ENCODE data around the gene SIGLEC7. TPM values are rescaled to one million over a fixed set of nuclear protein-coding genes. Genes with fewer than 3 reads are reported as not detected.

The SIGLEC7 gene
- total RNA-seq, 1 experiment from 2014 or later, result not detected

DNA sequence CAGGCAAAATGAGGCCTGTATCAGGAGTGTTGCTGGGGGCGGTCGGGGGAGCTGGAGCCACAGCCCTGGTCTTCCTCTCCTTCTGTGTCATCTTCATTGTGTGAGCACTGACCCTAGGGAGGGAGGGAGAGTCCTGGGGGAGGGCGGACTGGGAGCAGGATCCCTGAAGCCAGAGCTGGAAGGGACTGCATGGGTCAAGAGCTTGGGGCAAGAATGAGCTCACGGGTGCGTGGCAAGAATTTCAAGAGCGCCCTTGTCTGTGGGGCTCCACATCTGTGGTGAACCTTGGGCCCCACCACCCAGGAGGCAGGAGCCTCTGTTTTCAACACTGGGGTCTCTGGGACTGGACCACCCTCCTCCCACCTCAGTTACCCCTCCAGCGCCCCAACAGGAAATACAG, 4.7 kb downstream of the SIGLEC7 start:
- H3K4me2 ChIP-seq (ENCODE audit: low read length), result no peak overlapping the region
- H3K79me2 ChIP-seq (ENCODE audit: low read length), result no peaks in the 10 kb centered on the region
- no peaks in the 10 kb centered on the region for H3K36me3 ChIP-seq (ENCODE audit: low read depth, low read length)
- H3K9me3 ChIP-seq (ENCODE audit: low read length), result no peaks in the 10 kb centered on the region
- intact Hi-C loops (cut with micrococcal nuclease), result no loop called here
- H3K27me3 ChIP-seq (ENCODE audit: low read length), result peaks cover 66% of the 10 kb centered on the region
- no peak overlapping the region for H3K4me3 ChIP-seq (ENCODE audit: low read length)
- ATAC-seq (no peak), DNase-seq (no peak)
- no peak overlapping the region for H3K9ac ChIP-seq (ENCODE audit: low read length)
- no peak overlapping the region for H2AFZ ChIP-seq (ENCODE audit: low read length)
- BruUV-seq (replicated peaks), result no TSS peak
- ChIA-PET POLR2A (ENCODE audit: unreplicated experiment) (interaction anchor here (0.6 kb wide), 1 partner anchor 18 kb away, joined by 17 read pairs; no protein-coding TSS in a partner anchor), CTCF (no interaction called here)
- TF ChIP-seq, protein P1, sequence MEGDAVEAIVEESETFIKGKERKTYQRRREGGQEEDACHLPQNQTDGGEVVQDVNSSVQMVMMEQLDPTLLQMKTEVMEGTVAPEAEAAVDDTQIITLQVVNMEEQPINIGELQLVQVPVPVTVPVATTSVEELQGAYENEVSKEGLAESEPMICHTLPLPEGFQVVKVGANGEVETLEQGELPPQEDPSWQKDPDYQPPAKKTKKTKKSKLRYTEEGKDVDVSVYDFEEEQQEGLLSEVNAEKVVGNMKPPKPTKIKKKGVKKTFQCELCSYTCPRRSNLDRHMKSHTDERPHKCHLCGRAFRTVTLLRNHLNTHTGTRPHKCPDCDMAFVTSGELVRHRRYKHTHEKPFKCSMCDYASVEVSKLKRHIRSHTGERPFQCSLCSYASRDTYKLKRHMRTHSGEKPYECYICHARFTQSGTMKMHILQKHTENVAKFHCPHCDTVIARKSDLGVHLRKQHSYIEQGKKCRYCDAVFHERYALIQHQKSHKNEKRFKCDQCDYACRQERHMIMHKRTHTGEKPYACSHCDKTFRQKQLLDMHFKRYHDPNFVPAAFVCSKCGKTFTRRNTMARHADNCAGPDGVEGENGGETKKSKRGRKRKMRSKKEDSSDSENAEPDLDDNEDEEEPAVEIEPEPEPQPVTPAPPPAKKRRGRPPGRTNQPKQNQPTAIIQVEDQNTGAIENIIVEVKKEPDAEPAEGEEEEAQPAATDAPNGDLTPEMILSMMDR (conservative IDR thresholded peaks at IDR 0.05; ENCODE audit: low read depth, low read length), result no peak
- TF ChIP-seq EZH2phosphoT487 (IDR thresholded peaks at IDR 0.05; ENCODE audit: borderline replicate concordance, low read length) (no peak), EZH2 (IDR thresholded peaks at IDR 0.05; ENCODE audit: low read length, unreplicated experiment) (no peak)
- H3K9me2 ChIP-seq (replicated peaks; ENCODE audit: low read length), result no peaks in the 10 kb centered on the region
- H3F3A ChIP-seq (ENCODE audit: low read length, unreplicated experiment), result no peaks in the 10 kb centered on the region
- no peak overlapping the region for H3K27ac ChIP-seq (ENCODE audit: low read length)
- H3K4me1 ChIP-seq (ENCODE audit: insufficient read depth, low read length), result no peaks in the 10 kb centered on the region
- no peaks in the 10 kb centered on the region for H4K20me1 ChIP-seq (ENCODE audit: low read length)

DNA sequence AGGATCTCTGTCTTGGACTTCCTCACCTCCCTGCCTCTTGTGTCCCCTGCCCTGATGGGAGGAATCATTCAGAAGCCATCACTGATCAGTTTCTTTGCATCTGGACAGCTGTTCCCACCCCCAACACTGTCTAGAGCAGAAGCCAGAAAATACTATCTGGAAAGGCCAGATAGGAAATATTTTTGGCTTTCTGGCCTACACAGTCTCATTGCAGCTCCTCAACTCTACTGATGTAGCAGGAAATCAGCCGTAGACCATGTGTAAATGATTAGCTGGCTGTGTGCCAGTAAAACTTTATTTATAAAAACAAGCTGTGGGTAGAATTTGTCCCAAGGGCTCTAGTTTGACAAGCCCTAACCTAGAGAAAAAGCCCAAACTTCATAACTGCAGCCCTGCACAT, 5.6 kb downstream of the SIGLEC7 start:
- H3K9me3 ChIP-seq (ENCODE audit: low read length), result no peaks in the 10 kb centered on the region
- TF ChIP-seq, protein P1 (conservative IDR thresholded peaks at IDR 0.05; ENCODE audit: low read depth, low read length), result no peak
- TF ChIP-seq EZH2 (IDR thresholded peaks at IDR 0.05; ENCODE audit: low read length, unreplicated experiment), result no peak
- no peak for TF ChIP-seq EZH2phosphoT487 (IDR thresholded peaks at IDR 0.05; ENCODE audit: borderline replicate concordance, low read length)
- ChIA-PET CTCF (interaction anchor here (0.6 kb wide), 1 partner anchor 12 kb away, joined by 7 read pairs; no protein-coding TSS in a partner anchor), POLR2A (ENCODE audit: unreplicated experiment) (no interaction called here)
- no peak overlapping the region for H3K27ac ChIP-seq (ENCODE audit: low read length)
- no peaks in the 10 kb centered on the region for H3K36me3 ChIP-seq (ENCODE audit: low read depth, low read length)
- H3K9me2 ChIP-seq (replicated peaks; ENCODE audit: low read length), result no peaks in the 10 kb centered on the region
- H3K4me2 ChIP-seq (ENCODE audit: low read length), result no peak overlapping the region
- intact Hi-C loops (cut with micrococcal nuclease), result no loop called here
- no peak overlapping the region for H2AFZ ChIP-seq (ENCODE audit: low read length)
- no TSS peak for BruUV-seq (replicated peaks)
- no peaks in the 10 kb centered on the region for H3K79me2 ChIP-seq (ENCODE audit: low read length)
- H3K4me1 ChIP-seq (ENCODE audit: insufficient read depth, low read length), result no peaks in the 10 kb centered on the region
- no peak overlapping the region for H3K9ac ChIP-seq (ENCODE audit: low read length)
- H3K4me3 ChIP-seq (ENCODE audit: low read length), result no peak overlapping the region
- no peaks in the 10 kb centered on the region for H3F3A ChIP-seq (ENCODE audit: low read length, unreplicated experiment)
- peaks cover 66% of the 10 kb centered on the region for H3K27me3 ChIP-seq (ENCODE audit: low read length)
- DNase-seq (no peak), ATAC-seq (no peak)
- H4K20me1 ChIP-seq (ENCODE audit: low read length), result no peaks in the 10 kb centered on the region

DNA sequence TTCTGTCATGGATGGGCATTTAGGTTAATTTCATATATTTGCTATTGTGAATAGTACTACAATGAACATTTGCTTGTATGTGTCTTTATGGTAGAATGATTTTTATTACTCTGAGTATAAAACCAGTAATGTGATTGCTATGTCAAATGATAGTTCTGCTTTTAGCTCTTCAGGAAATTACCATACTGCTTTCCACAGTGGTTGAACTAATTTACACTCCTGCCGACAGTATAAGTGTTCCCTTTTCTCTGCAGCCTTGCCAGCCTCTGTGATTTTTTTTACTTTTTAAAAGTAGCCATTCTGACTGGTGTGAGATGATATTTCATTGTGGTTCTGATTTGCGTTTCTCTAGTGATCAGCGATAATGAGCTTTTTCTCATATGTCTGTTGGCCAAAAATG, 6.5 kb downstream of the SIGLEC7 start:
- no peak overlapping the region for H3K27ac ChIP-seq (ENCODE audit: low read length)
- H3K4me1 ChIP-seq (ENCODE audit: insufficient read depth, low read length), result no peaks in the 10 kb centered on the region
- no peaks in the 10 kb centered on the region for H3K9me3 ChIP-seq (ENCODE audit: low read length)
- H4K20me1 ChIP-seq (ENCODE audit: low read length), result no peaks in the 10 kb centered on the region
- TF ChIP-seq, protein P1 (conservative IDR thresholded peaks at IDR 0.05; ENCODE audit: low read depth, low read length), result no peak
- TF ChIP-seq EZH2 (IDR thresholded peaks at IDR 0.05; ENCODE audit: low read length, unreplicated experiment) (no peak), EZH2phosphoT487 (IDR thresholded peaks at IDR 0.05; ENCODE audit: borderline replicate concordance, low read length) (no peak)
- no peak for ATAC-seq
- no peak for DNase-seq
- POLR2A ChIA-PET (ENCODE audit: unreplicated experiment), result no interaction called here
- no peak overlapping the region for H3K9ac ChIP-seq (ENCODE audit: low read length)
- H3K36me3 ChIP-seq (ENCODE audit: low read depth, low read length), result no peaks in the 10 kb centered on the region
- no peak overlapping the region for H3K4me2 ChIP-seq (ENCODE audit: low read length)
- no TSS peak for BruUV-seq (replicated peaks)
- H2AFZ ChIP-seq (ENCODE audit: low read length), result no peak overlapping the region
- H3K79me2 ChIP-seq (ENCODE audit: low read length), result no peaks in the 10 kb centered on the region
- CTCF ChIA-PET, result interaction anchor here (0.6 to 1.0 kb wide), 2 partner anchors 111 to 424 kb away, joined by 3 to 4 read pairs; no protein-coding TSS in a partner anchor
- H3F3A ChIP-seq (ENCODE audit: low read length, unreplicated experiment), result no peaks in the 10 kb centered on the region
- no peak overlapping the region for H3K4me3 ChIP-seq (ENCODE audit: low read length)
- intact Hi-C loops (cut with micrococcal nuclease), result no loop called here
- H3K9me2 ChIP-seq (replicated peaks; ENCODE audit: low read length), result no peaks in the 10 kb centered on the region
- H3K27me3 ChIP-seq (ENCODE audit: low read length), result peaks cover 72% of the 10 kb centered on the region

Data from PC-3 (cell line).